ENCODE measurements around the gene HASPIN. TPM values are rescaled to one million over a fixed set of nuclear protein-coding genes. Genes with fewer than 3 reads are reported as not detected.

HASPIN gene
- total RNA-seq, 2 donors from 2014 or later, result 1.0 to 3.9 TPM

DNA sequence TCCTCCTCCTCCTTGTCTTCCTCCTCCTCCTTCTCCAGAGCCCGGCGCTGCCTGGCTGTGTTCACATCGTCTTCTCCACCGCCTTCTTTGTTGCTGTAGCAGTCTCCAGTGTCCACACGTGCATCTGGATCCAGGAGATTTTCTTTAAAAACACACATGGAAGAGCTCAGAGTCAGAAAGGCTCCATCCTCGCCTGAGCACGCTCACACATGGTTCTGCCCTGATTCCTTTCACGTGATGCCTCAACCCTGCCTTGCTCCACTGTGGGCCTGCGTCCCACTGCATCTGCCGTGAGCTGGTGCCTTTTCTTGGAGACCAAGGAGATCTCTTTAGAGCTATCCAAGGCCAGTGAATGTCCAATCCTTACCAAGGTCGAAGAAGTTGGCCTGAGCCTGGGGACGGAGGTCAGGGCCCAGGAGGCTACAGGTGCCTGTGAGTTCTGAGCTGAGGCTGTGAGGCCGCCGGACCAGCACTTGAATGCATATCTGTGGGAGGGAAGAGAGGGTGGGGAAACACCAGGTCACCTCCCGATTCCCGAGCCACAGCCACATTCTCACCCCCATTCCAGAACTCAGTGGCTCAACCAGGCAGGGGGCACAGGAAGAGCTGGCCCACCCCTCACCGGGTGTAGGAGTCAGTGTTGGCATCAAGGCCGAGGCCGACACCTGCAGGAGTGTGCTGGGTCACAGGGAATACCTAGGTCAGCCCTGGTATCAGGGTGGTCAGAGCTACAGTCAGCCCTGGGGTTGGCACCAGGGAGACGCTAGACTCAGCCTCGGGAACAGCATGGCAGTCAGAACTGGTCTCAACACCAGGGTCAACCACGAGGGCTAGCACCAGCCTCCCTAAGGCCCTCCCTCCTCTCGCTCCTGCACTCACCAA, 37.6 kb downstream of the HASPIN start:
- 87% methylated on average over 23 of the region's 23 CpGs for WGBS
- intact Hi-C loops (cut with DNase I), result no loop called here
- TF ChIP-seq POLR2A (IDR thresholded peaks at IDR 0.05), result no peak
- Histone ChIP-seq H3K36me3 (no peaks in the 10 kb centered on the region), H3K27ac (no peak overlapping the region), H3K4me1 (replicated peaks) (no peaks in the 10 kb centered on the region), H3K9me3 (no peaks in the 10 kb centered on the region), H3K27me3 (replicated peaks; ENCODE audit: insufficient read depth) (no peaks in the 10 kb centered on the region), H3K4me3 (no peak overlapping the region)
- DNase-seq (ENCODE audit: low spot score), result no peak

DNA sequence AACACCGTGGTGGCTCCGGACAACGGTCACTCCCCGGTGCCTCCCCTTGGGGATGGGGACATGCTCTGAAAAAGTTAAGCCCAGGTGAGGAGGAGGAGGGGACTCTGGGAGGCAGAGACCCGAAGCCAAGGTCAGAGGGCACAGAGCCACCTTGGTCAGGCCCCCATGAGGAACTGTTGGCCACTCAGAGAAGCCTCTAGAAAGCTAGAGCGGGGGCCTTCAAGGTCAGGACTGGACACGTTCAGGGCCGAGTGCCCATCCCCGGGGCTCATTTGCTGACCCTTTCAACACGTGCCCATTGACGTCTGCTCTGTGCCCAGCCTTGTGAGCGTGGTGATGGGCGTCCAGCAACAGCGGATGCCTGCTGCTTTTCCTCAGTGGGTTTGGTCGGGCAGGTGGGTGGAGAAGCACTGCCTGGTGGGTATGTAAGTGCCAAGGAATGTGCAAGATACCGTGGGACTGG, 38.2 kb downstream of the HASPIN start:
- WGBS, result 80% methylated on average over 16 of the region's 16 CpGs
- Histone ChIP-seq H3K9me3 (no peaks in the 10 kb centered on the region), H3K36me3 (no peaks in the 10 kb centered on the region), H3K27me3 (replicated peaks; ENCODE audit: insufficient read depth) (no peaks in the 10 kb centered on the region), H3K4me3 (no peak overlapping the region), H3K4me1 (replicated peaks) (no peaks in the 10 kb centered on the region), H3K27ac (no peak overlapping the region)
- no peak for TF ChIP-seq POLR2A (IDR thresholded peaks at IDR 0.05)
- intact Hi-C loops (cut with DNase I), result no loop called here
- DNase-seq (ENCODE audit: low spot score), result no peak

DNA sequence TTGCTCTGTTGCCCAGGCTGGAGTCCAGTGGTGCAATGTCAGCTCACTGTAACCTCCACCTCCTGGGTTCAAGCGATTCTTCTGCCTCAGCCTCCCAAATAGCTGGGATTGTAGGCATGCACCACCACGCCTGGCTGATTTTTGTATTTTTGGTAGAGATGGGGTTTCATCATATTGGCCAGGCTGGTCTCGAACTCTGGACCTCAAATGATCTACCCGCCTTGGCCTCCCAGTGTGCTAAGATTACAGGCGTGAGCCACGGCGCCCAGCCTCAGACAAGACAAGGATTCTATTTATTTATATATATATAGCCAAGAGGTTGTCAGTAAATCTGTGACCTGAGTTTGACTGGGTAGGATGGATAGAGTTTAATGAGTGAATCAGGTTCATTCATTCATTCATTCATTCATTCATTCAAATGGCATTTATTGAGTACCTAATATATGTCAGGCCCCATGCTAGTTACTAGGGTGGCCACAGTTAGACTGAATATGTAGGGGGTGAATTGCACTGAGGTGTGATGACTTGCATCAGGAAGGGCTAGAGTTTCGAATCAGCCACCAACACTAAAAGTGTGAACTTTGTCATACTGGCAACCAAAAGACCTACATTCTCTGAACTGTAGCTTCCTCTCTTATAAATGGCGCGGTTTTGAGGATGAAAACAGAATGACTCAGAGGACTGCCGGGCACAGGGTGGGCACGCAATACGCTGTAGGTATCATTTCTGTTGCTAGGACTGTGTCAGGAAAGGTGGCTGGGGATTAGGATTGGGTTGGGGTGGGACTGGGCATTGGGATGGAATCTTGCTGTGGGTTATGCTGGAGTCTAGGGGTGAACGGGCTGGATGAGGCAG, 39.4 kb downstream of the HASPIN start:
- H3K36me3 ChIP-seq, result no peaks in the 10 kb centered on the region
- no peaks in the 10 kb centered on the region for H3K9me3 ChIP-seq
- no peaks in the 10 kb centered on the region for H3K4me1 ChIP-seq (replicated peaks)
- WGBS, result 92% methylated on average over 14 of the region's 14 CpGs
- H3K4me3 ChIP-seq, result no peak overlapping the region
- DNase-seq (ENCODE audit: low spot score), result no peak
- TF ChIP-seq POLR2AphosphoS5 (IDR thresholded peaks at IDR 0.05) (no peak), POLR2A (IDR thresholded peaks at IDR 0.05) (no peak)
- TF ChIP-seq, protein P1, sequence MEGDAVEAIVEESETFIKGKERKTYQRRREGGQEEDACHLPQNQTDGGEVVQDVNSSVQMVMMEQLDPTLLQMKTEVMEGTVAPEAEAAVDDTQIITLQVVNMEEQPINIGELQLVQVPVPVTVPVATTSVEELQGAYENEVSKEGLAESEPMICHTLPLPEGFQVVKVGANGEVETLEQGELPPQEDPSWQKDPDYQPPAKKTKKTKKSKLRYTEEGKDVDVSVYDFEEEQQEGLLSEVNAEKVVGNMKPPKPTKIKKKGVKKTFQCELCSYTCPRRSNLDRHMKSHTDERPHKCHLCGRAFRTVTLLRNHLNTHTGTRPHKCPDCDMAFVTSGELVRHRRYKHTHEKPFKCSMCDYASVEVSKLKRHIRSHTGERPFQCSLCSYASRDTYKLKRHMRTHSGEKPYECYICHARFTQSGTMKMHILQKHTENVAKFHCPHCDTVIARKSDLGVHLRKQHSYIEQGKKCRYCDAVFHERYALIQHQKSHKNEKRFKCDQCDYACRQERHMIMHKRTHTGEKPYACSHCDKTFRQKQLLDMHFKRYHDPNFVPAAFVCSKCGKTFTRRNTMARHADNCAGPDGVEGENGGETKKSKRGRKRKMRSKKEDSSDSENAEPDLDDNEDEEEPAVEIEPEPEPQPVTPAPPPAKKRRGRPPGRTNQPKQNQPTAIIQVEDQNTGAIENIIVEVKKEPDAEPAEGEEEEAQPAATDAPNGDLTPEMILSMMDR (IDR thresholded peaks at IDR 0.05), result no peak
- H3K27me3 ChIP-seq (replicated peaks; ENCODE audit: insufficient read depth), result no peaks in the 10 kb centered on the region
- no peak overlapping the region for H3K27ac ChIP-seq
- intact Hi-C loops (cut with DNase I), result no loop called here

DNA sequence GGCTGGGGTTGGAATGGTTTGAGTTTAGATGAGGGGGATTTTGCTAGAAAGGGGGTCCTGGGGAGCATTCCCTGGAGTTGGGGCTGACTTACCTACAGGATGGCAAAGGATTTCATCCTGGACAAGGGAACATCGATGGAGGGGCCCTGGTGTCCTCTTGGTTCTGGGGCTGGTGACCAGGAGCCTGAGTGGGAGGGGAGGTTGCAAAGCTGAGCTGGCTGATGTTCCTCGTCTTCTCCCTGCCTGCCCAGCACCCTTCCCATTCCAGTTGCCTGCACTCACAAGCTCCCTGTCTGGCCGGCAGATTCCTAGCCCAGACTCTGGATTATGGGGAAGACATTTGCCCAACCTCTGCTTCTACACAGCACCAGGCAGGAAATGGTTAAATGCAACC, 40.1 kb downstream of the HASPIN start:
- H3K4me1 ChIP-seq (replicated peaks), result no peaks in the 10 kb centered on the region
- intact Hi-C loops (cut with DNase I), result no loop called here
- no peak overlapping the region for H3K4me3 ChIP-seq
- H3K27ac ChIP-seq, result no peak overlapping the region
- WGBS, result 63% methylated on average over 3 of the region's 3 CpGs
- DNase-seq (ENCODE audit: low spot score), result no peak
- no peaks in the 10 kb centered on the region for H3K27me3 ChIP-seq (replicated peaks; ENCODE audit: insufficient read depth)
- H3K36me3 ChIP-seq, result no peaks in the 10 kb centered on the region
- TF ChIP-seq, protein P1 (IDR thresholded peaks at IDR 0.05), result no peak
- TF ChIP-seq POLR2A (IDR thresholded peaks at IDR 0.05), result no peak
- no peak for TF ChIP-seq POLR2AphosphoS5 (IDR thresholded peaks at IDR 0.05)
- no peaks in the 10 kb centered on the region for H3K9me3 ChIP-seq

DNA sequence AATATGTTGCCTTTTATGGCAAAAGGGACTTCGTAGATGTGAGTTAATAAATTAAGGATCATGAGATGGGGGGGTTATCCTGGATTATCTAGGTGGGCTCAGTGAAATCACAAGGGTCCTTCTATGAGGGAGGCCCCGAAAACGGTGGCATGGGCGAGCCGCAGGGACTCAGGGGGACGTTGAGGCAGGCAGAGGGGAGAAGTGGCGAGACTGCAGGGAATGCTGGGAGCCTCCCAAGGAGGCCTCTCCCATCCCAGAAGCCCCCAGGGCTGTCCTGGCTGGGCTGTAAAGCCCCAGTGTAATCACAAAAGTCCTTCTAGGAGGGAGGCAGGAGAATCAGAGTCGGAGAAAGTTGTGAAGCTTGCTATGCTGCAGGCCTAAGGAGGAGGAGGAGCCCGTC, 42.3 kb downstream of the HASPIN start:
- H3K9me3 ChIP-seq, result no peaks in the 10 kb centered on the region
- no peak overlapping the region for H3K4me3 ChIP-seq
- 91% methylated on average over 9 of the region's 9 CpGs for WGBS
- TF ChIP-seq POLR2A (IDR thresholded peaks at IDR 0.05) (no peak), POLR2AphosphoS5 (IDR thresholded peaks at IDR 0.05) (no peak)
- TF ChIP-seq, protein P1 (IDR thresholded peaks at IDR 0.05), result no peak
- H3K4me1 ChIP-seq (replicated peaks), result no peaks in the 10 kb centered on the region
- no peak overlapping the region for H3K27ac ChIP-seq
- DNase-seq (ENCODE audit: low spot score), result no peak
- H3K27me3 ChIP-seq (replicated peaks; ENCODE audit: insufficient read depth), result no peaks in the 10 kb centered on the region
- no peaks in the 10 kb centered on the region for H3K36me3 ChIP-seq
- intact Hi-C loops (cut with DNase I), result no loop called here

All from prostate gland (tissue), 2 donors.